ENCODE measurements around the gene MYH4. TPM values are rescaled to one million over a fixed set of nuclear protein-coding genes. Genes with fewer than 3 reads are reported as not detected.

Gene MYH4
- total and polyA plus RNA-seq, 10 of the 15 experiments (the other 5 are each of a cell fraction or from before 2014, with no cell fraction given), result not detected

GRCh38 chr17:10499950-10500349 lies 30.6 kb upstream of the MYH4 start (continued):
- TF ChIP-seq RELB (IDR thresholded peaks at IDR 0.05; ENCODE audit: low read depth) (no peak), ATF3 (IDR thresholded peaks at IDR 0.05; ENCODE audit: borderline replicate concordance, extremely low read depth, low read depth, low read length) (no peak), RCOR1 (conservative IDR thresholded peaks at IDR 0.05; ENCODE audit: low read depth, low read length) (no peak), MEF2A (IDR thresholded peaks at IDR 0.05; ENCODE audit: insufficient read depth, low read depth, low read length) (no peak), BCLAF1 (IDR thresholded peaks at IDR 0.05) (no peak)

GRCh38 chr17:10492004-10492403 lies 22.6 kb upstream of the MYH4 start:
- in situ Hi-C loops (cut with MboI), result no loop called here
- Histone ChIP-seq H3K27ac (ENCODE audit: control insufficient read depth, insufficient read depth) (no peak overlapping the region), H3K4me1 (ENCODE audit: control insufficient read depth, insufficient read depth, low read length) (no peaks in the 10 kb centered on the region), H3K4me2 (ENCODE audit: control insufficient read depth, insufficient read depth) (no peak overlapping the region), H4K20me1 (ENCODE audit: control insufficient read depth, insufficient read depth) (no peaks in the 10 kb centered on the region), H2AFZ (ENCODE audit: control insufficient read depth, low read depth, low read length) (no peak overlapping the region), H3K27me3 (replicated peaks in 1 of 2; ENCODE audit: control insufficient read depth in 2 of 2, insufficient read depth in 2 of 2, low read length in 1 of 2) (no peaks in the 10 kb centered on the region), H3K9me3 (replicated peaks; ENCODE audit: control insufficient read depth, insufficient read depth, low read length) (no peaks in the 10 kb centered on the region; the same call in 2 of the 3 replicates), H3K9ac (ENCODE audit: control insufficient read depth, insufficient read depth, low read length) (no peak overlapping the region), H3K4me3 (no peak overlapping the region), H3K36me3 (ENCODE audit: control insufficient read depth in 2 of 2, insufficient read depth in 2 of 2, low read length in 1 of 2) (no peaks in the 10 kb centered on the region), H3K79me2 (ENCODE audit: control insufficient read depth, insufficient read depth, low read length) (no peaks in the 10 kb centered on the region)
- 97% methylated on average over 2 of the region's 2 CpGs for WGBS (ENCODE audit: insufficient coverage, insufficient replicate concordance, low lambda C conversion rate, missing lambda C conversion rate)
- ChIA-PET SMC1A (ENCODE audit: uncharacterized antibody, unreplicated experiment) (no interaction called here), POLR2A (no interaction called here), CTCF (no interaction called here), RAD21 (ENCODE audit: unreplicated experiment) (no interaction called here)
- intact Hi-C loops (cut with micrococcal nuclease; ENCODE audit: unreplicated experiment), result no loop called here
- ATAC-seq (no peak), DNase-seq (ENCODE audit: low read depth, low spot score) (no peak), FAIRE-seq (no peak)
- BruUV-seq (replicated peaks), result no TSS peak
- TF ChIP-seq NFYA (IDR thresholded peaks at IDR 0.05; ENCODE audit: borderline replicate concordance, low read depth, low read length), result no peak
- no peak for TF ChIP-seq SMC3 (IDR thresholded peaks at IDR 0.05; ENCODE audit: borderline replicate concordance, low read length)
- TF ChIP-seq POLR2A (IDR thresholded peaks at IDR 0.05; ENCODE audit: low read depth, low read length), result no peak
- TF ChIP-seq IKZF1 (conservative IDR thresholded peaks at IDR 0.05), result no peak
- TF ChIP-seq HSF1 (IDR thresholded peaks at IDR 0.05; ENCODE audit: low read depth, low read length), result no peak
- TF ChIP-seq ATF2 (IDR thresholded peaks at IDR 0.05; ENCODE audit: low read length), result no peak
- no peak for TF ChIP-seq TCF7 (IDR thresholded peaks at IDR 0.05; ENCODE audit: borderline replicate concordance)
- TF ChIP-seq EGR1 (IDR thresholded peaks at IDR 0.05; ENCODE audit: borderline replicate concordance in 1 of 2, low read depth in 2 of 2, low read length in 2 of 2), result no peak
